Measurements from ENCODE around the gene PRPF4.

DNA sequence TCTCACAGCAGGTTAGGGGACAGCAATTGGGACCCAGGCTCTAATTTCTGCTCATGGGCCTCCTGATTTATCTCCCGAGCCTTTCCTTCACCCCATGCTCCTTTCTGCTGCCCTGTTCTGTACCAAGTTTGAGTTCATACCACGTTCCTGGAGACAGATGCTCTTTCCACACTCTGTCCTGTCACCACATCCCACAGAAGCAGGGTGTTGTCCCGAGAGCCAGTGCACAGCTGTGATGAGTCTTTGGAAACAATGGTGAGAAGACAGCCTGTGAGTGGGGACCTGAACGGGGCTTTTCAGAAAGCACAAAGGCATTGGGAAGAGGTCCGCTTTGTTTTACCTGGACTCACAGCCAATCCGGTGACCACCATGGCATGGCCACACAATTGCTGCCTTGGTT lies 47.2 kb downstream of the PRPF4 start:
- TF ChIP-seq EP300 (IDR thresholded peaks at IDR 0.05) (no peak), POLR2A (IDR thresholded peaks at IDR 0.05) (no peak)
- TF ChIP-seq, protein P1, sequence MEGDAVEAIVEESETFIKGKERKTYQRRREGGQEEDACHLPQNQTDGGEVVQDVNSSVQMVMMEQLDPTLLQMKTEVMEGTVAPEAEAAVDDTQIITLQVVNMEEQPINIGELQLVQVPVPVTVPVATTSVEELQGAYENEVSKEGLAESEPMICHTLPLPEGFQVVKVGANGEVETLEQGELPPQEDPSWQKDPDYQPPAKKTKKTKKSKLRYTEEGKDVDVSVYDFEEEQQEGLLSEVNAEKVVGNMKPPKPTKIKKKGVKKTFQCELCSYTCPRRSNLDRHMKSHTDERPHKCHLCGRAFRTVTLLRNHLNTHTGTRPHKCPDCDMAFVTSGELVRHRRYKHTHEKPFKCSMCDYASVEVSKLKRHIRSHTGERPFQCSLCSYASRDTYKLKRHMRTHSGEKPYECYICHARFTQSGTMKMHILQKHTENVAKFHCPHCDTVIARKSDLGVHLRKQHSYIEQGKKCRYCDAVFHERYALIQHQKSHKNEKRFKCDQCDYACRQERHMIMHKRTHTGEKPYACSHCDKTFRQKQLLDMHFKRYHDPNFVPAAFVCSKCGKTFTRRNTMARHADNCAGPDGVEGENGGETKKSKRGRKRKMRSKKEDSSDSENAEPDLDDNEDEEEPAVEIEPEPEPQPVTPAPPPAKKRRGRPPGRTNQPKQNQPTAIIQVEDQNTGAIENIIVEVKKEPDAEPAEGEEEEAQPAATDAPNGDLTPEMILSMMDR (IDR thresholded peaks at IDR 0.05) = no peak

Data from upper lobe of left lung (tissue), 4 donors.